Lung (tissue), 12 donors: ENCODE data around the gene C6orf58. TPM values are rescaled to one million over a fixed set of nuclear protein-coding genes. Genes with fewer than 3 reads are reported as not detected.

Experiments used
- ATAC-seq: fragments of 200-7000 bp; cut with Tn5 transposase; one replicate; pipeline ENCODE4 v1.9.1; 2020; ENCODE audit warnings: moderate number of reproducible peaks; ENCODE audit not compliant: insufficient read depth, low FRiP score
- DNase-seq, 3 donors: peaks; one replicate each; pipeline ENCODE4 v3.0.0-alpha.2; 2013 to 2017
- H3K27ac ChIP-seq, 2 donors: one replicate each; pipeline ENCODE4 v1.5.1; 2013; ENCODE audit warnings: mild to moderate bottlenecking in 2 of 2, moderate library complexity in 2 of 2, control low read depth in 1 of 2, inconsistent platforms in 1 of 2, low read depth in 1 of 2, low read length in 1 of 2
- H3K27me3 ChIP-seq, 3 donors: one replicate each; pipeline ENCODE4 v1.5.1; 2013; ENCODE audit warnings: low read length in 2 of 3; ENCODE audit not compliant: control insufficient read depth in 3 of 3, insufficient read depth in 3 of 3
- H3K36me3 ChIP-seq, 4 donors: one replicate each; pipeline ENCODE4 v1.5.1; 2013; ENCODE audit warnings: low read length in 4 of 4, mild to moderate bottlenecking in 1 of 4, moderate library complexity in 1 of 4; ENCODE audit not compliant: control insufficient read depth in 4 of 4, insufficient read depth in 4 of 4
- H3K4me1 ChIP-seq, 5 donors: one replicate each; pipeline ENCODE4 v1.5.1; 2013; ENCODE audit warnings: low read length in 5 of 5, mild to moderate bottlenecking in 2 of 5, moderate library complexity in 1 of 5; ENCODE audit not compliant: control insufficient read depth in 5 of 5, insufficient read depth in 5 of 5
- H3K4me3 ChIP-seq: one replicate; pipeline ENCODE4 v1.5.1; 2013; ENCODE audit warnings: mild to moderate bottlenecking, control low read depth, moderate library complexity
- H3K9ac ChIP-seq, 2 donors: one replicate each; pipeline ENCODE4 v1.5.1; 2013; ENCODE audit warnings: low read length in 2 of 2, control low read depth in 1 of 2; ENCODE audit not compliant: insufficient read depth in 1 of 2
- H3K9me3 ChIP-seq, 4 donors: one replicate each; pipeline ENCODE4 v1.5.1; 2013; ENCODE audit warnings: low read length in 3 of 4, mild to moderate bottlenecking in 1 of 4, moderate library complexity in 1 of 4; ENCODE audit not compliant: control insufficient read depth in 4 of 4, insufficient read depth in 3 of 4
- CTCF ChIP-seq: IDR thresholded peaks from 2 replicates; pipeline ENCODE4 v1.5.1; 2012; ENCODE audit warnings: mild to moderate bottlenecking; ENCODE audit errors: control extremely low read depth, extremely low read depth
- WGBS, 2 donors: extraction: QIAGEN DNeasy Blood & Tissue Kit; methylation state at CpG; one replicate each; pipeline ENCODE4 v1.1.7; 2013; 5-methylcytosine and 5-hydroxymethylcytosine counted together
- polyA plus RNA-seq, 2 donors: library from polyadenylated mRNA; stranded (reverse); fragments of 200-250 nt; gene quantifications; one replicate each; pipeline ENCODE4 v1.2.1, GENCODE V29; 2013
- total RNA-seq, 2 donors: library from RNA; depleted of rRNA in 1 of 2; stranded (reverse); fragments of >200 nt in 1 of 2; gene quantifications; one replicate each; pipeline ENCODE4 v1.2.1, GENCODE V29; 2014 to 2021
- donor health status: control.
- donor health status: control.
- donor health status: Bipolar disorder and iron deficiency.
- donor health status: healthy.
- donor health status: DM: yes; HTN: yes; CAD: no.

The C6orf58 gene
- total and polyA plus RNA-seq, 4 donors: 0.08 to 0.12 TPM; not detected in 2

- H3K27me3 ChIP-seq: no peaks in the 10 kb centered on the region
These were observed 10.9 kb upstream of the C6orf58 start for GRCh38 chr6:127566119-127566518.

GRCh38 chr6:127566651-127567050 is 10.3 kb upstream of the C6orf58 start:
- Histone ChIP-seq H3K9me3 (no peaks in the 10 kb centered on the region), H3K27ac (no peak overlapping the region), H3K4me1 (peaks cover 0 to 5% (median 0%) of the 10 kb centered on the region in 5 donors), H3K27me3 (no peaks in the 10 kb centered on the region), H3K4me3 (no peak overlapping the region), H3K9ac (no peak overlapping the region), H3K36me3 (no peaks in the 10 kb centered on the region)
- no peak for TF ChIP-seq CTCF
- no peak for DNase-seq
- no peak for ATAC-seq

More at GRCh38 chr6:127566119-127566518, 10.9 kb upstream of the C6orf58 start:
- no peaks in the 10 kb centered on the region for H3K36me3 ChIP-seq
- H3K4me1 ChIP-seq: peaks cover 0 to 3% (median 0%) of the 10 kb centered on the region in 5 donors
- DNase-seq (no peak), ATAC-seq (no peak)
- no peaks in the 10 kb centered on the region for H3K9me3 ChIP-seq
- no peak overlapping the region for H3K4me3 ChIP-seq
- H3K27ac ChIP-seq: no peak overlapping the region
- no peak overlapping the region for H3K9ac ChIP-seq
- TF ChIP-seq CTCF: no peak

GRCh38 chr6:127567476-127567875 is 9.5 kb upstream of the C6orf58 start:
- no peak overlapping the region for H3K27ac ChIP-seq
- no peak overlapping the region for H3K9ac ChIP-seq
- peaks cover 0 to 5% (median 0%) of the 10 kb centered on the region in 5 donors for H3K4me1 ChIP-seq
- ATAC-seq: no peak
- H3K27me3 ChIP-seq: no peaks in the 10 kb centered on the region
- WGBS, 2 donors: 47% methylated on average over 2 of the region's 2 CpGs
- no peak overlapping the region for H3K4me3 ChIP-seq
- TF ChIP-seq CTCF: no peak
- no peaks in the 10 kb centered on the region for H3K9me3 ChIP-seq
- DNase-seq: no peak
- H3K36me3 ChIP-seq: no peaks in the 10 kb centered on the region

- Histone ChIP-seq H3K27ac (no peak overlapping the region), H3K4me3 (no peak overlapping the region), H3K36me3 (no peaks in the 10 kb centered on the region), H3K9me3 (no peaks in the 10 kb centered on the region), H3K9ac (no peak overlapping the region), H3K27me3 (no peaks in the 10 kb centered on the region), H3K4me1 (peaks cover 0 to 5% (median 0%) of the 10 kb centered on the region in 5 donors)
- ATAC-seq: no peak
- no peak for TF ChIP-seq CTCF
- 60 to 77% methylated on average over 1 of the region's 1 CpG for WGBS, 2 donors
- DNase-seq: no peak
These were observed 6.1 kb upstream of the C6orf58 start for GRCh38 chr6:127570739-127571389.
